Brain microvascular endothelial cell (primary cell): Measurements from ENCODE around the gene RETN.

Source experiments
- DNase-seq: peaks from one replicate; pipeline ENCODE4 v3.0.0-alpha.2; 2020
- H3K27ac ChIP-seq: fragments of 250-450 bp; sonication (Bioruptor Pico); 2 replicates; pipeline ENCODE4 v1.5.1; 2020; ENCODE audit warnings: mild to moderate bottlenecking, moderate library complexity
- H3K27me3 ChIP-seq: fragments of 250-450 bp; sonication (Bioruptor Pico); replicated peaks from 2 replicates; pipeline ENCODE4 v1.5.1; 2020; ENCODE audit warnings: mild to moderate bottlenecking
- H3K36me3 ChIP-seq: fragments of 250-450 bp; sonication (Bioruptor Pico); replicated peaks from 2 replicates; pipeline ENCODE4 v1.5.1; 2020; ENCODE audit warnings: mild to moderate bottlenecking
- H3K4me3 ChIP-seq: 2 replicates; pipeline ENCODE4 v1.5.1; 2011; ENCODE audit warnings: low read depth, mild to moderate bottlenecking, control low read depth, low read length, moderate library complexity
- CTCF ChIP-seq: IDR thresholded peaks from 2 replicates; pipeline ENCODE4 v1.5.1; 2011; ENCODE audit warnings: low read depth, mild to moderate bottlenecking, moderate library complexity, low read length, control low read depth, inconsistent platforms; ENCODE audit errors: missing control alignments
- in situ Hi-C: cut with HindIII; loops from 2 replicates; pipeline ENCODE4 v1.10.0; 2017; ENCODE audit warnings: low sequenced_read_pairs, low pct_ligation_motif_present

Gene RETN

GRCh38 chr19:7681340-7682174 is 12.7 kb downstream of the RETN start:
- H3K4me3 ChIP-seq, result peak overlapping the region; percentile 91
- no peak overlapping the region for H3K27ac ChIP-seq
- H3K27me3 ChIP-seq, result no peaks in the 10 kb centered on the region
- DNase-seq, result peak; percentile 57
- peaks cover 19% of the 10 kb centered on the region for H3K36me3 ChIP-seq
- TF ChIP-seq CTCF, result peak; percentile 76
- in situ Hi-C loops, result no loop called here

- TF ChIP-seq CTCF, result peak; percentile 29
- peaks cover 19% of the 10 kb centered on the region for H3K36me3 ChIP-seq
- H3K4me3 ChIP-seq, result peak overlapping the region; percentile 91
- DNase-seq, result no peak
- in situ Hi-C loops, result no loop called here
- no peaks in the 10 kb centered on the region for H3K27me3 ChIP-seq
- H3K27ac ChIP-seq, result no peak overlapping the region
Measured at GRCh38 chr19:7682175-7682855, 13.5 kb downstream of the RETN start.

- no peaks in the 10 kb centered on the region for H3K27me3 ChIP-seq
- peaks cover 19% of the 10 kb centered on the region for H3K36me3 ChIP-seq
- TF ChIP-seq CTCF, result no peak
- in situ Hi-C loops, result no loop called here
- no peak overlapping the region for H3K4me3 ChIP-seq
- H3K27ac ChIP-seq, result no peak overlapping the region
- DNase-seq, result no peak
Measured at GRCh38 chr19:7685546-7686445, 16.9 kb downstream of the RETN start.

- no peaks in the 10 kb centered on the region for H3K27me3 ChIP-seq
- no peak for DNase-seq
- H3K27ac ChIP-seq, result no peak overlapping the region
- TF ChIP-seq CTCF, result no peak
- in situ Hi-C loops, result no loop called here
- peaks cover 18% of the 10 kb centered on the region for H3K36me3 ChIP-seq
- H3K4me3 ChIP-seq, result no peak overlapping the region
Measured at GRCh38 chr19:7687177-7687576, 18.3 kb downstream of the RETN start.

GRCh38 chr19:7689165-7689564 is 20.3 kb downstream of the RETN start:
- no peak for DNase-seq
- Histone ChIP-seq H3K27ac (no peak overlapping the region), H3K36me3 (no peaks in the 10 kb centered on the region), H3K27me3 (no peaks in the 10 kb centered on the region), H3K4me3 (no peak overlapping the region)
- in situ Hi-C loops, result no loop called here
- TF ChIP-seq CTCF, result no peak
